ENCODE results near the gene MAPK1. TPM values are rescaled to one million over a fixed set of nuclear protein-coding genes. Genes with fewer than 3 reads are reported as not detected.
"Not testable (repeated sequence)": the region's sequence is repeated elsewhere in the genome, so short reads cannot be mapped to it uniquely, and the experiment has no call there.

Gene MAPK1
- total RNA-seq, 6 experiments from 2014 or later: 140 to 178 (median 160) TPM

DNA sequence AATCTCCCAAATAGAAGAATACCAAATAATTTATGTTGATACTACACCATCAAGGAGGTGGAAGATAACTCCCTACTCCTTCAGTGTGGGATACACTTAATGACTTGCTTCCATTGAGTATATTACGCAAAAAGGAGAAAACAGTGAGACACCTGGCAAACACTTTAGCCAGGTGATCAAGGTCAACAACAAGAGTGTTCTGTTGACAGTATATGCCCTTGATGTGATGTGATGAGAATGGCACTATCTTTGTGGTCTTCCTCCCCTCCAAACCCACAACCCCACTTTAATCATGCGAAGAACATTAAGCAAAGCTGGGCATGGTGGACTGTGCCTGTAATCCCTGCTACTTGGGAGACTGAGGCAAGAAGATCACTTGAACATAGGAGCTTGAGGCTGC, 26.0 kb downstream of the MAPK1 start:
- H3K27me3 Mint-ChIP-seq (ENCODE audit: insufficient read depth): no peaks in the 10 kb centered on the region
- H3K4me1 Mint-ChIP-seq (ENCODE audit: low read depth): peaks cover 27% of the 10 kb centered on the region
- H3K4me3 Mint-ChIP-seq: no peak overlapping the region
- H3K9me3 Mint-ChIP-seq: no peaks in the 10 kb centered on the region
- DNase-seq: no peak
- H3K27ac Mint-ChIP-seq: no peak overlapping the region
- peaks cover 5% of the 10 kb centered on the region; the same call in 1 of the 2 replicates for H3K36me3 Mint-ChIP-seq (ENCODE audit: low read depth)
- TF ChIP-seq, protein P1, sequence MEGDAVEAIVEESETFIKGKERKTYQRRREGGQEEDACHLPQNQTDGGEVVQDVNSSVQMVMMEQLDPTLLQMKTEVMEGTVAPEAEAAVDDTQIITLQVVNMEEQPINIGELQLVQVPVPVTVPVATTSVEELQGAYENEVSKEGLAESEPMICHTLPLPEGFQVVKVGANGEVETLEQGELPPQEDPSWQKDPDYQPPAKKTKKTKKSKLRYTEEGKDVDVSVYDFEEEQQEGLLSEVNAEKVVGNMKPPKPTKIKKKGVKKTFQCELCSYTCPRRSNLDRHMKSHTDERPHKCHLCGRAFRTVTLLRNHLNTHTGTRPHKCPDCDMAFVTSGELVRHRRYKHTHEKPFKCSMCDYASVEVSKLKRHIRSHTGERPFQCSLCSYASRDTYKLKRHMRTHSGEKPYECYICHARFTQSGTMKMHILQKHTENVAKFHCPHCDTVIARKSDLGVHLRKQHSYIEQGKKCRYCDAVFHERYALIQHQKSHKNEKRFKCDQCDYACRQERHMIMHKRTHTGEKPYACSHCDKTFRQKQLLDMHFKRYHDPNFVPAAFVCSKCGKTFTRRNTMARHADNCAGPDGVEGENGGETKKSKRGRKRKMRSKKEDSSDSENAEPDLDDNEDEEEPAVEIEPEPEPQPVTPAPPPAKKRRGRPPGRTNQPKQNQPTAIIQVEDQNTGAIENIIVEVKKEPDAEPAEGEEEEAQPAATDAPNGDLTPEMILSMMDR (IDR thresholded peaks at IDR 0.05): no peak

GRCh38 chr22:21840236-21840823, 27.1 kb downstream of the MAPK1 start:
- no peaks in the 10 kb centered on the region for H3K27me3 Mint-ChIP-seq (ENCODE audit: insufficient read depth)
- peaks cover 5% of the 10 kb centered on the region; the same call in 1 of the 2 replicates for H3K36me3 Mint-ChIP-seq (ENCODE audit: low read depth)
- H3K4me3 Mint-ChIP-seq: no peak overlapping the region
- DNase-seq: no peak
- H3K27ac Mint-ChIP-seq: no peak overlapping the region
- TF ChIP-seq, protein P1 (IDR thresholded peaks at IDR 0.05): no peak
- H3K4me1 Mint-ChIP-seq (ENCODE audit: low read depth): peaks cover 36% of the 10 kb centered on the region
- no peaks in the 10 kb centered on the region for H3K9me3 Mint-ChIP-seq

DNA sequence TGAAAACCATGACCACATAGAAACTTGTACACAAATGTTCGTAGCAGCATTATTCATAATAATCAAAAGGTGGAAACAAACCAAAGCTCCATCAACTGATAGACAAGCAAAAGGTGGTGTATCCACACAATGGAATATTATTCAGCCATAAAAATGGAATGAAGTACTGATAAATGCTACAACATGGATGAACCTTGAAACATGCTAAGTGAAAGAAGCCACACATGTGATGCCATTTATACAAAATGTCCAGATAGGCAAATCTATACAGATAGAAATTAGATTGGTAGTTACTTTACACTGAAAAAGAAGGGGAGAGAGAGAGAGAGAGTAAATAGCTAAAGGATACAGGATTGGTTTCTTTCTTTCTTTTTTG, 27.7 kb downstream of the MAPK1 start:
- Mint-ChIP-seq H3K9me3 (no peaks in the 10 kb centered on the region), H3K27me3 (ENCODE audit: insufficient read depth) (no peaks in the 10 kb centered on the region), H3K4me3 (no peak overlapping the region), H3K36me3 (ENCODE audit: low read depth) (peaks cover 5% of the 10 kb centered on the region; the same call in 1 of the 2 replicates), H3K4me1 (ENCODE audit: low read depth) (peaks cover 42% of the 10 kb centered on the region), H3K27ac (no peak overlapping the region)
- TF ChIP-seq, protein P1 (IDR thresholded peaks at IDR 0.05): no peak
- DNase-seq: no peak

DNA sequence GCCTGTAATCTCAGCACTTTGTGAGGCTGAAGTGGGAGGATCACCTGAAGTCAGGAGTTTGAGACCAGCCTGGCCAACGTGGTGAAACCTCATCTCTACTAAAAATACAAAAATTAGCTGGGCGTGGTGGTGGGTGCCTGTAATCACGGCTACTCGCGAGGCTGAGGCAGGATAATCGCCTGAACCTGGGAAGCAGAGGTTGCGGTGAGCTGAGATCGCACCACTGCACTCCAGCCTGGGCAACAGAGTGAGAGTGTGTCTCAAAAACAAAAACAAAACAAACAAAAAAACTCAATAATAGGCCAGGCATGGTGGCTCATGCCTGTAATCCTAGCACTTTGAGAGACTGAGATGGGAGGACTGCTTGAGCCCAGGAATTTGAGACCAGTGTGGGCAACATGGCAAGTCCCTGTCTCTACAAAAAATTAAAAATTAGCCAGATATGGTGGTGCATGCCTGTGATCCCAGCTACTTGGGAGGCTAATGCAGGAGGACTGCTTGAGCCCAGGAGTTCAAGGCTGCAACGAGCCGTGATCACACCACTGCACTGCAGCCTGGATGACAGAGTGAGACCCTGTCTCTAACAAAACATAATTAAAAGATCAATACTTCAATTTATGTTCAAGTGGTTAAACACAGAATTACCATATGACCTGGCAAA, 28.2 kb downstream of the MAPK1 start:
- H3K27ac Mint-ChIP-seq: peak overlapping the region; percentile 58; the same call in 1 of the 2 replicates
- not testable (repeated sequence) for H3K36me3 Mint-ChIP-seq (ENCODE audit: low read depth); H3K27me3 Mint-ChIP-seq (ENCODE audit: insufficient read depth); H3K4me3 Mint-ChIP-seq; H3K9me3 Mint-ChIP-seq; DNase-seq
- peaks cover 42% of the 10 kb centered on the region for H3K4me1 Mint-ChIP-seq (ENCODE audit: low read depth)

- Mint-ChIP-seq H3K4me3 (peak overlapping the region; percentile 80), H3K27ac (peak overlapping the region; percentile 98), H3K9me3 (no peaks in the 10 kb centered on the region), H3K4me1 (ENCODE audit: low read depth) (peaks cover 51% of the 10 kb centered on the region), H3K36me3 (ENCODE audit: low read depth) (peaks cover 5% of the 10 kb centered on the region; the same call in 1 of the 2 replicates), H3K27me3 (ENCODE audit: insufficient read depth) (no peaks in the 10 kb centered on the region)
- TF ChIP-seq, protein P1 (IDR thresholded peaks at IDR 0.05): no peak
- DNase-seq: peak; percentile 87
These were observed 30.0 kb downstream of the MAPK1 start for GRCh38 chr22:21837248-21837979.

DNA sequence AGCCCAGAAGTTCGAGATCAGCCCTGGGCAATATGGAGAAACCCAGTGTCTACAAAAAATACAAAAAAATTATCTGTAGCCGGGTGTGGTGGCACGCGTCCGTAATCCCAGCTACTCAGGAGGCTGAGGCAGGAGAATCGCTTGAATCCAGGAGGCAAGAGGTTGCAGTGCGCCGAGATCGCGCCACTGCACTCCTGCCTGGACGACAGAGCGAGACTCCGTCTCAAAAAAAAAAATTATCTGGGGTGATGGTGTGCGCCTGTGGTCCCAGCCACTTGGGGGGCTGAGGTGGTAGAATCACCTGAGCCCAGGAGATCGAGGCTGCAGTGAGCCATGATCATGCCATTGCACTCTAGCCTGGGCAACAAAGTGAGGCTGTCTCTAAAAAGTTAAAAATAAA, 31.0 kb downstream of the MAPK1 start:
- not testable (repeated sequence) for H3K4me3 Mint-ChIP-seq; H3K9me3 Mint-ChIP-seq; H3K27me3 Mint-ChIP-seq (ENCODE audit: insufficient read depth); H3K27ac Mint-ChIP-seq; DNase-seq; H3K36me3 Mint-ChIP-seq (ENCODE audit: low read depth)
- peaks cover 60% of the 10 kb centered on the region for H3K4me1 Mint-ChIP-seq (ENCODE audit: low read depth)
